GM19468 (cell line): ENCODE data around the gene CAVIN1.
"Not testable (repeated sequence)": the region's sequence is repeated elsewhere in the genome, so short reads cannot be mapped to it uniquely, and the experiment has no call there.

Experiments
- ATAC-seq: cut with Tn5 transposase; IDR thresholded peaks from one replicate; pipeline ENCODE4 v1.9.1; 2021; ENCODE audit warnings: mild to moderate bottlenecking, moderate library complexity, moderate number of reproducible peaks; ENCODE audit not compliant: unreplicated experiment; ENCODE audit errors: extremely low read depth

Gene CAVIN1

GRCh38 chr17:42407289-42407836 lies 15.7 kb downstream of the CAVIN1 start:
- no peak for ATAC-seq

- ATAC-seq: no peak
These were observed 16.3 kb downstream of the CAVIN1 start for GRCh38 chr17:42406615-42407288.

GRCh38 chr17:42405963-42406495 lies 17.0 kb downstream of the CAVIN1 start:
- ATAC-seq: no peak

- no peak for ATAC-seq
These were observed 18.0 kb downstream of the CAVIN1 start for GRCh38 chr17:42405076-42405475.

GRCh38 chr17:42404326-42405055 lies 18.6 kb downstream of the CAVIN1 start:
- no peak for ATAC-seq

GRCh38 chr17:42403150-42403549 lies 19.9 kb downstream of the CAVIN1 start:
- no peak for ATAC-seq

- ATAC-seq: no peak
These were observed 20.9 kb downstream of the CAVIN1 start for GRCh38 chr17:42402117-42402516.

GRCh38 chr17:42400844-42401375 lies 22.1 kb downstream of the CAVIN1 start:
- not testable (repeated sequence) for ATAC-seq

- ATAC-seq: no peak
These were observed 22.9 kb downstream of the CAVIN1 start for GRCh38 chr17:42399948-42400843.

GRCh38 chr17:42399121-42399520 lies 23.9 kb downstream of the CAVIN1 start:
- ATAC-seq: no peak

GRCh38 chr17:42395601-42396000 lies 27.5 kb downstream of the CAVIN1 start:
- ATAC-seq: not testable (repeated sequence)

GRCh38 chr17:42394838-42395237 lies 28.2 kb downstream of the CAVIN1 start:
- no peak for ATAC-seq

- no peak for ATAC-seq
These were observed 30.2 kb downstream of the CAVIN1 start for GRCh38 chr17:42392692-42393415.

- not testable (repeated sequence) for ATAC-seq
These were observed 31.6 kb downstream of the CAVIN1 start for GRCh38 chr17:42391439-42391838.

GRCh38 chr17:42389899-42390298 lies 33.2 kb downstream of the CAVIN1 start:
- ATAC-seq: no peak

- no peak for ATAC-seq
These were observed 34.0 kb downstream of the CAVIN1 start for GRCh38 chr17:42389135-42389417.

GRCh38 chr17:42388381-42389134 lies 34.5 kb downstream of the CAVIN1 start, which contains the start of gene STAT3:
Gene STAT3, minus strand, starts transcription at chr17:42388442. Its CDS starts 39,926 bp downstream, at chr17:42348516.
- peak; percentile 89 for ATAC-seq

- ATAC-seq: no peak
These were observed 35.2 kb downstream of the CAVIN1 start for GRCh38 chr17:42387661-42388380.
